ENCODE data around the gene ZNF618.

Gene ZNF618

DNA sequence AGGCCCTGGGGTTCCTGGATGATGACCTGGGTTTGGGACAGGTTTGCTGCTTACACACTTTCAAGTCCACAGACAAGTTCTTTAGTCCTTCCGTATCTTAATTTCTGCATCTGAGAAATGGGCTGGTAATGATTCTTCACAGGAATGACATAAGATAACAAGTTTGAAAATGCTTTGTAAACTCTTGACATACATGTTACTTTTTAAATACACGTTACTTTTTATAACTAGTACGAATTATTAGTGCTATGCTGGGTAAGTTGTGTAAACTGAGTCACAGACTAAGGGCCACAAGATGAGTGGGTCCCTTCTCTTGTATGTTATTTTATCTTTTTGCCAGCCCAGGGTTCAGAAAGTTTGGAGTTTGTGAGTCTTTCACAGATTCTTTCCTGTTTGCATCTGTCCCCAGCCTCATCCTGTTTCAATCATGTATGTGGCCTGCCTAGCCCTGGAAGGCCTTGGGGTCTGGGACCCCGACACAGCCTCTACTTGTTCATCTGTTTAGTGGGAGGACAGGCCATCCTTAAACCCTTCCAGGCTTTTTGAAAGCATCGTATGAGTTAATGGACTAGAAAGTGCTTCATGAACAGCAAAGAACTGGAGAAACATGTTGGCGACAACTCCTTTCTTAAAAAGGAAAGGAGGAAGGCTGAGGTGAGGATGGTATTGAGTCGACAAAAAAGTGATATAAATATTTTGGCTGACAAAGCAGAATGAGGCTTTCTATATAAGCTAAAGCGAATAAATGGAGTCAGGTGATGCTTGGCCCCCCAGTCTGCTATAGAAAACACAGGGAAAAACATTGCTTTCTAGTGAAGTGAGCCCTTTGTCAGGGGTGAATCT is 9.3 kb downstream of the ZNF618 start:
- no peak for DNase-seq

DNA sequence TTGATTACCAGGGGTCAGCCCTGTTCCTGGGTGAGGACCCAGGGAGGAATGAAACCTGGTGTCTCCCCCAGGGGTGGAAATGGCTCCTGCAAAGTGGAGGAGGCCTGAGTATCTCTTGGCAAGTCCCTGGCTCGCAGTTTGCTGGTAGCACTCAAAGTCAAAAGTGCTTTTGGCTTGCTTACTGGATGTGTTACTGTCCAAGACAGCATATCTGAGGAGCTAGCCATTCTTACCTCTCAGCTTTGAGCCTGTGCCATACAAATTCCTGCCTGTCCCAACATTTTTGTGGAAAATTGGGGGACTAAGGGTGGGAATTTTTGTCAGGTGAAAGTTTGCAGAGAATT is 9.9 kb downstream of the ZNF618 start:
- no peak for DNase-seq

DNA sequence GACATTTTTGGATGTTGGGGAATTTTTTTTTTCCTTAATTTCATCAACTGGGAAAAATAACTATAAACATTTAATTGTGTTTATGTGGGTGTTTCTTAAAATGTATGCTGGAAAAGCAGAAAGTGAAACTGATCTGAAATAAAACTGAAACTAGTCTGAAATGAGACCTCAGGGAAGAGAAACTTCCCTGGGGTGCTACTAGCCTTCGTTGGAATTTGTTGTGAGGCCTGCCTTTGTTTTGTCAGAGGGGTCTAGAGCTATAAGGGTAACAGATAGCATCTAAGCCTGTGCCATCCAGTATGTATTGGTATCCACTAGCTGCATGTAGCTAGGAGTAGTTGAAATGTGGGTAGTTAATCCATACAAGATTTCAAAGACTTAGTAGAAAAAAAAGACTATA is 10.4 kb downstream of the ZNF618 start:
- no peak for DNase-seq

DNA sequence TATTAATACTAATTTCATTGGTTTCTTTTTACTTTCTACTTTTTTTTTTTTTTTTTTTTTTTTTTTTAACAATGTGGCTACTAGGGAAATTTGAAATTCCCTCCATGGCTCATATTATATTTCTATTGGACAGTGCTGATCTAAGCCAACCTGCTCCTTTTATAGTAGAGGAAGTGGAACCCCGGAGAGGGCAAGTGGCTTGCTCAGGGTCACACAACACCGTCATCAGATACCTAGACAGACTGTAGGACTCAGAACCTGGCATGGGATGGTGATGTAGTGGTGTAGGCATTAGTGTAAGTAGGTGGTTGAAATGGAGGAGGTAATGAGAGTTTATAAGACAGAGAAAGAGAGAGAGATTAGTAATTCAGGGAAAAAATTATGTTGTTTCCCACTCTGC is 10.8 kb downstream of the ZNF618 start:
- no peak for DNase-seq

DNA sequence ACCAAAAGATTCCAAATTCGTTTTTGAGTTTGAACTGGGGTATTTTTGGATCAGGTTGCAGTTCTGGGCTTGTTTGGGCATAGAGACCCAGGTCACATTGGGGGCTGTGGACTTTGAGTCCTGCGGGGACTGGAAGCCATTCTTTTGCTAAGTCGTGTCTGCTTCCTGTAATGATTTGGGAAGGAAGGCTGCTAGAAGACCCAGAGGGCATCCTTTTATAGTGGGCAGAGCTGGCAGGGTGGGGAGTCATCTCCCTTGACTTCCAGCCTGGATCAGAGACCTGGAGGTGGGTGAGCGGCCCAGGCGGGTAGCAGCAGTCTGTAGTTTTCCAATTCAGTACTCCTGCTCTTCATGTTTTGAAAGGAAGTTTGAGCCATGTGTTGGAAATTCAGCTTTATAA is 11.3 kb downstream of the ZNF618 start:
- DNase-seq = no peak

DNA sequence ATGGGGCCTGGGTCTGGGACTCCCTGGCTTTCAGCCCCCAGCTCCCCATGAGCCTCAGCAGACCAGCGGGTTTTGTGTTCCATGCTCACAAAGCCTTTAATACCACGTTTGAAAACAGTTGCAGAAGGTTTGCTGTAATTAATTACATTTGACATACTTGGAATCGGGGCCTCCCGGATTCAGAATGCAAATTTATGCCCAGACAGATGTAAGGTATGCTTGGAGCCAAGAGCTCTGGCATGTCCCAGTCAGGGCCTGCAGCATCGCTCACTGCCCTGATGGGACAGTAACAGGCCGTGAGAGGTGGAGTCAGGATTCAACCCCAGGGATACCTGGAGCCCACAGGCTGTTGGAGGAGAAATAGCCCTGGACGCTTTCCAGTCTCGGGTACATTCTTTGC is 12.2 kb downstream of the ZNF618 start:
- DNase-seq = no peak

DNA sequence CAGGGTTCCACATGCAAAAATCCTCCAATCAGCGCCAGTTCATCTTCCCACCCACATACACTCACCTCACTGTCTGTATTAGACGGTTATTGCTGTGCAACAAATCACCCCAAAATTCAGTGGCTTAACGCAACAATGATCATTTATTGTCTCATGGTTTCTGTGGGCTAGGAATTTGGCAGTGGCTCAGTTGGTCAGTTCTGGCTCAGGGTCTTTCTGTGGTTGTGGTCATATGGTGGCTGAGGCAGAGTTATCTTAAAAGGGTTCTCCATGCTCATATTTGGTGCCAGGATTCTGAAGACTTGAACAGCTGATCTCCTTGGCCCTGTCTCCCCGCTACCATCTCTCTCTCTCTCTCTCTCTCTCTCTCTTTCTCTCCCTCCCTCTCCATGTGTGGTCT is 12.9 kb downstream of the ZNF618 start:
- DNase-seq = no peak

DNA sequence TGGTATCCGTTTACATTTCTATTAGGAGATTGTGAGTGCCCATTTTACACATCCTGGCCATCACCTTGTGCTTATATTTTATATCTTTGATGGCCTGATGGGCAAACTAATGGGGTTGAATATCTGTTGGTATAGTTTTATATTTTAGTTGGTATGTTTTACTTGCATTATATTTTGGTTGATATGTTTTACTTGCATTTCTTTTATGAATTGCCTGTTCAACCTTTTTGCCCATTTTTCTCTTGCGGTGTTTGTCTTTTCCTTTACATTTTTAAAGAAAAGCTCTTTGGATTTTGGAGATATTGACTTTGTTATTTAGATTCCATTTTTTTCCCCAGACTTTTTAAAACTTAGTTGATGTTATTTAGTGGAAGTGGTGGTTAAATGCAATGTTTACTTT is 14.6 kb downstream of the ZNF618 start:
- no peak for DNase-seq

DNA sequence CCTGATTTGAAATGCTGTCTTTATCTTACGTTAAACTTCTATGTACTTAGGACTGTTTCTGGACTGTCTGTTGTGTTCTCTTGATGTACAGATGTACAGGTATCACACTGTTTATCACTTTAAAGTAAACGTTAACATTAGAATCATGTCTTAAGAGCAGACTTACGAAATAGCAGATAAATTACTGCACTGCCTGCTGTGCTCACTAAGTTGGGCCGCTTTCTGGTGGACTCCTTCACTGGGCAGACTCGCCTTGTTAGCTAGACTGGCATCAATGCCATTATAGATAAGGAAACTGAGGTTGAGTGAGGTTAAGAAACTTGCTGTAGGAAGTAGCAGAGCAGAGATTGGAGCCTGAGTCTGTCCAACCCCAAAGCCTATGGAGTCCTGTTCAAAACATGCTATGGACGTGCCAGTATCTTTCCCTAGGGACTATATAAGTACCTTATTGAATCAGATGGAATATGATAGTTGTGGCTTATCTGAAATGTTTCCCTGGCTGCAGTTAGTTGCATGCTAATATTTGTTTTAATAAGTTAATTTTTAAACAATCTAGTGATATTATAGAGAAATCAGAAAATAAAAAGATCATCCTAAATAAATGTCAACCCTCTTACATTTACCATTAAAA is 16.9 kb downstream of the ZNF618 start:
- no peak for DNase-seq

DNA sequence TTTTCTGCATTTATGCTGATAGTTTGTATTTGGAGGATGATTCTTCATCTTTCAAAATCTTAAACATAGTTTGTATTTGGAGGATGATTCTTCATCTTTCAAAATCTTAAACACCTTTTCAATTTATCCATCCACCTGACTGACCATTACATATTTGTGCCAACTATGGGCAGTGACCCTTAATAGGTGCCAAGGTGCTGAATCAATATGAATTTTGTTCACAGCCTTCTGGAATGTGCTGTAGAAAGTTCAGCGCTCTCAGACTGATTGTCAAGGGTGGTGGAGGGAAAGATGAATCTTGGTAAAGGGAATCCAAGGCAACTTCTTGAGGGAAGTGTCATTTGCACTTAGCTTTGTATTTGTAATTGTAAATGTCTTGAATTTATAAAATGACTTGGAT is 18.1 kb downstream of the ZNF618 start:
- no peak for DNase-seq

DNA sequence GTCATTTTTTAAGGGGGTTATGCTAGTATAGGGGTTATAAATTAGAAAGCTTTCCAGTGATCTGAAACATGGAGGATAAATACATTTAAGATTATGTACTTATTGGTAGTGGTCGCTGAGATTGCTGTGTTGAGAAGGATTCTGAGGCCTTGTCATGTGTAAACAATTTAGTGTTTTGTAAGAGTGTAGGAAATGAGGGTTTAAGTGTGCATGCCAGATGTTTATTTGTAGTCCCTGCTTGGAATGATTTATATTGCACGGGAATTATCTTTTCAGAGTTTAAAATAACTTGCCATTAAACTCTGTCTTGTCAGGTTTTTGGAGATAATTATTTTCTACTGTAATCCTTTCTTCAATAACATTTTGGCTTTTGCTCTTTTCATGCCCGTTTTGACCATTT is 19.4 kb downstream of the ZNF618 start:
- no peak for DNase-seq

DNA sequence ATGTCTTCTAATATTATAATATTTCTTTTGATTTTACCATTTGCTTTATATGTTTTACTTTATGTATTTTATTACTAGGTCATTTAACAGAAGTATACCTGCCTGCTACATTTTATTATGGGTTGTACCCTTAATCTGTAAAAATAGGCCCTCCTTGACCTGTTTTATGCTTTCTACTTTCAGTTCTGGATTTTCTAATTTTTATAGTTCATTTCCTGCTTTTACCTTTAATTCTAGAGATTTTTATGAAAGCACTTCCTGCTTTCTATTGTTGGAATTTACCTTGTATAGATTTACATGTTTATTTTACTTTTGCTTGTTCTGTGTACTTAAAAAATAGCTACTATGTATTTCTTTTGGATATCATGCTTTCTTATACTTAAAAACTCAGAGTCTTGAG is 20.6 kb downstream of the ZNF618 start:
- no peak for DNase-seq

DNA sequence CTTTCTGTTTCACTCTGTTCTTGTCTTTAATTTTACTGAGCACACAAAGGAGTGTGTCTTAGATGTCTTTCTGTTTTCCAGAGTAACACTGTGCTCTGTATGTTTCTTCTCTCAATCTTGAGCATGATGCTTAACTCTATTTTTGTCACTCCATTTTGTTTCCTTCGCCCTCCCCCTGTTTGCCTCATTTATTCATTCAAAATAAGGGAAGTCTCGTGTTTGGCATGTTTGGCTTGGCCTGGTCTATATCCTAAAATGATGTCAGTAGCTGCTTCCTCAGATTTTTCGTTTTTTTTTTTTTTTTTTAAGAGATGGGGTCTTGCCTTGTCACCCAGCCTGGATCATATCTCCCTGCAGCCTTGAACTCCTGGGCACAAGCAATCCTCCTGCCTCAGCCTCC is 22.0 kb downstream of the ZNF618 start:
- no peak for DNase-seq

DNA sequence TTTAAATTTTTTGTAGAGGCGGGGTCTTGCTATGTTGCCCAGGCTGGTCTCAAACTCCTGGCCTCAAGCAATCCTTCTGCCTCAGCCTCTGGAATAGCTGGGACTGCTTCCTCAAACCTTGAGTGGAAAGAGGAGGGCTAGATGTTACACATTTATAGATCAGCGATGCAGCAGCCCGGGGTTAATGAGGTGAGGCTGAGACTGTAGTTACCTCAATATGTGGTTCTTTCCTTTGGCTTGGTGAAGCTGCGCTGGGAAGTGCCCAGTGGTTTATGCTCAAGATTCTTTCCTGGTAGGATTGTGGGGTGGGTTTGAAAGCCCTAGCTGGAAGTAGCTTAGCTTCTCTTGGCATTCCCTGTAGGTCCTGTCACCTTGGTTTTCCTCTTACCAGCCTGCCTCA is 22.5 kb downstream of the ZNF618 start:
- DNase-seq = no peak

DNA sequence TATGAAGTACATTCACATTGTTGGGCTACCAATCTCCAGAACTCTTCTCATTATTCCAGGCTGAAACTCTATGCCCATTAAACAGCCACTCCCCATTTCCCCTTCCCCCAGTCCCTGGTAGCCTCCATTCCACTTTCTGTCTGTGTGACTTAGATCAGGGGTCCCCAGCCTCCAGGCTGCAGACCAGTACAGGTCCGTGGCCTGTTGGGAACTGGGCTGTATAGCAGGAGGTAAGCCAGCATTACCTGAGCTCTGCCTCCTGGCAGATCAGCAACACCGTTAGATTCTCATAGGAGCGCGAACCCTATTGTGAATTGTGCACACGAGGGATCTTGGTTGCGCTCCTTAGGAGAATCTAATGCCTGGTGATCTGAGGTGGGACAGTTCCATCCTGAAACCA is 23.1 kb downstream of the ZNF618 start:
- DNase-seq = no peak

DNA sequence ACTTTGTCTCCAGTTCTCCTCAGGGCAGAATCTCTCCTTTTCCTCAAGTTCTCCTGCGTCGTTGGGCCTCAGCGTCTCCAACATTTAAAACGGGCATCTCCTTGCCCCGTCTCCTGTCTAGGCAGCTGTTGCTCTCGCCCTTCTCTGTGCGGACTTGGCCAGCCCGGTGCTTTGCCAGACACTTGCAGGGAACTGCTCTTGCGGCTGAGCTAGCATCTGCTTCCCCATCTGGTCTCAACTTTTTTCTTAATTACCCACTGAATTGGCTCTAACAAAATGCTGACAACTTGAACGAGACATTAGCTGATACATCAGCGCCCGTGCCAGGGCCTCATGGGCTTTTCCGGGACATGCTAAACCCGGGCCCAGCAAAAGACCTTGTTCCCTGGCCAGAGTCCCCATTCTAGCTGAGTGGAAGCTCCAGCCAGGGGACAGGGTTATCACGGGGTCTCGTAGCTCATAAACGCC is 25.1 kb downstream of the ZNF618 start:
- no peak for DNase-seq

DNA sequence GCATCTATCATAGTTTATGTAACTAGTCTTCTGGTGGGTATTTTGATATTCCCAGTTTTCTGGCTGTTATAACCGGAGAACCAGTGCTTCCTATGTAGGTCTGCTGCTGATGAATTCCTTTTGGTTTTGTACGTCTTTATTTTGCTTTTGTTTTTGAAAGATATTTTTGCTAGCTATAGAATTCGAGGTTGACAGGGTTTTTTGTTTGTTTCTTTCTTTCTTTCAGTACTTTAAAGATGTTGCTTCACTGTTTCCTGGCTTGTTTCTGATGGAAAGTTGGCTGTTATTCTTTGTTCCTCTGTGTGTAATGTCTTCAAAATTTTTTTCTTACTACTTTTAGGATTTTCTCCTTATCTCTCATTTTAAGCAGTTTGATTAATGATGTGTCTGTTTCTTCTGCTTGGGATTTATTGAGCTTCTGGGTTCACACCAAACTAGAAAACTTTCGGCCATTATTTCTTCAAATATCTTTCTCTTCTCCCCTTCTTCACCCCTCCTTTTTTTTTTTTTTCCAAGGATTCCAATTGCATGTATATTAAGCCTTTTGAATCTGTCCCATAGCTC is 27.5 kb downstream of the ZNF618 start:
- no peak for DNase-seq

DNA sequence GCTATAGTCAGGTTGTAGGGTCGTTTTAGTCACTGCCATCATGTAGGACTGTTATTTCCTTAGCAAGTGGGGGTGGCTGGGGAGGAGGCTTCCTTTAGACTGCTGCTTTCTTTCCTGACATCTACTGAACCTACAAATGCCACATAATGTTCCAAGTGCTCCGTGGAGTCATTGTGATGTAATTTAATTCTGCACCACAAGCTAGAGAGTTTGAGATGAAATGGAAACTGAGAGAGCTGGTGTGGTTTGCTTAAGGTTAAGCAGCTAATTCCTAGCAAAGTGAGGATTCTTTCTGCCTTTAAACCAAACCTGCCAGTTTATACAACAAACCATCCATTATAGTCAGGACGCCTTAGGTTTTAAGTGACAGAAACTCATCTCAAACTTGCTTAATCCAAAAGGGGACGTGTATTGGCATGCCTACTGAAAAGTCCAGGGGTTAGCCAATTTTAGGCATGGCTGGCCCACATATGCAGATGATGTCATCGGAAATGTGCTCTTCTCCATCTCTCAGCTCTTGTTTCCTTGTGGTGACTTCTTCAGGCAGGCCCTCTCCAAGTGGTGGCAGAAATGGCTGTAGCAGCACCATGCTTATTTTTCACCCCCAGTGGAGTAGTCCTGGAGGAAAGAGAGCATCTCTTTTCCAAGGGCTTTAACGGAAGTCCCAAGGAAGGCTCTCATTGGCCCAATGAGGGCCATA is 30.5 kb downstream of the ZNF618 start:
- no peak for DNase-seq

DNA sequence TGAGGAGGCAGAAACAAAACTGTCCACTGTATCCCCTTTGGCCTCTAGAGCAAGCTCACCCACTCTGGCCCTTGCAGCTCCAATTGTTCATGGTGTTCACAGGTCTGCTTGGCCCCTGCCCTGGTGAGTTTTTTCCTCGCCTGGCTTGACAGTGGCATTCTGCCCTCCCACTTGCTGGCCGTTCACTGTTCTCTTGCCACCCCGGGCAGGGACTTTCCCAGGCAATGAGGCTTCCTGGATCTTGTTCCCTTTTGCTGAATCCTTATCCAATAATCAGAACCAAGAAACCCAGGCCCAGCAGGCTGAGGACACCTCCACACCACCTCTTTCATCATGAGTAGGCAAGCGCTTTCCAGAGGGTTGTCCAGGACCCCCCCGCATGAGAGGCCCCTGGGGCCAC is 31.2 kb downstream of the ZNF618 start:
- no peak for DNase-seq

DNA sequence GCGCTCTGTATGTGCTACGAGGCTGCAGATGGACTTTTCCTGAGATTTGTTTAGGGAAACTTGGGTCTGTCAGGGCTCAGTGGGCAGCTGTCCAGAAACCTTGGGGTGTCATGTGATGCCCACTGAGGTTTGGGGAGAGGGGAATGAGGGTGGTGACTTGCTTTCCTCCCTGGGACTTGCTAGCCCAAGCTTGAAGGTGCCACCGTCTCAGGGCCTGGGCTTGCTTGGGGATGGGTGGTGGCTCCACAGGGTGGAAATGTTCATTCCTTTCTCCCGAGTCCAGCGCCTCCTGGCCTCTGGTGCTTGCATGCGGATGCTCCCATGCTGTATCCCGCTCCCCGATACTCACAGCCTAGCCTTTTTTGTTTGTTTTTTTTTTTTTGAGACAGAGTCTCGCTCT is 33.3 kb downstream of the ZNF618 start:
- no peak for DNase-seq

DNA sequence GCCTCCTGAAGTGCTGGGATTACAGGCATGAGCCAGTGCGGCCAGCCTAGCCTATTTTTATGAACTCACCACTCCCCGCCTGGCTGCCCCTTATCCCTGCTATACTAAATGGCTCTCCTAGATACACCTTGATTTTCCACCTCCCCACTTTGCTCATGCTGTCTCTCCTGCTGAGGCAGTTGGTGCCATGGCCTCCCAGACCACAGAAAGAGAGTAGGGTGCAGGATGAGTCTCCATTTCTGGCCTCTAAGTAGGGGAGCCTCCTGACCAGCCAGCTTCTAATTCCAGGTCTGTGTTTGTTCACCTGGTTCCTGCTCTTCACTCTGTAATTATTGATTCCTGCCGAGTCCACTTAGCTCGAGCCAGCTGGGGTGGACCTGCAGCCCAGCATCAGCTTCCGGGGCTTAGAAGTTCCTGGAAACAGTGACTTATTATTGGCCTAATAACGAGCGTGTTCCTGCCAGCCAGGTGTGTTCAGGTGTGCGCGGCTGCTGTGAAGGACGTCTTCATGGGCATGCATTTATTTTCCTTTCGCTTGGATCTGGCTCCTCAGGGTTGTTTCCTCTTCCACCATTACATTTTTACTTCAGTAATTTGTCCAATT is 34.0 kb downstream of the ZNF618 start:
- peak in 2 of 3 experiments; percentile 89 to 98 for DNase-seq

DNA sequence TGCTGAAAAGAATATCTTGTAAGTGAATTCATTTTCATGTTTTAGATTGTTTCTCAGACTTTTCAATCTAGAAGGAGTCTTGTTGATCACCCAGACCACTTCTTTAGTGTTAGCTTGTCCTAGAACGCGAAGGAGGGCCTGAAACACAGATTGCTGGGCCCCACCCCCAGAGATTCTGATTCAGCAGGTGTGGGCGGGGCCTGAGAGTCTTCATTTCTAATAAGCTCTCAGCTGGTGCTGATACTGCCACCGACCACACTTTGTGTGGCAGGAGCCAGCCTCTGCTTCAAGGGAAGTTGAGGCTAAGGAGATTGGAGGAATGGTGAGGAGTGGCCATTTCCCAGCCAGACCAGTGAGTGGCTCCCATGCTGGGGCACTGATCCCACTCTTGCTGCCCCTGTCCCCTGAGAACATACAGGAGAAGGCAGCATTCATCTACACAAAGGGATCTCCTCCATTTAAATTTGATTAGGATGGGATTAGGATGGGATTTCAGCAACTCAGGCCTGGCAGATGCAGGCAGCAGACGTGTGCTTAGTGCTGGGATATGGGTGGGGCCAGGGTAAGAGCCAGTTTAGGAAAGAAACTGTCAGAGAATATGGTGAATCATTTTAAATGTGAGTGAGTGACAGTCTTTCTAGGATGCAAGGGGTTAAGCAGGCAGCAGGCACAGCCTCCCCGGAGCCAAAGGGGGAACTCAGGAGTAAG is 35.9 kb downstream of the ZNF618 start:
- DNase-seq = no peak

DNA sequence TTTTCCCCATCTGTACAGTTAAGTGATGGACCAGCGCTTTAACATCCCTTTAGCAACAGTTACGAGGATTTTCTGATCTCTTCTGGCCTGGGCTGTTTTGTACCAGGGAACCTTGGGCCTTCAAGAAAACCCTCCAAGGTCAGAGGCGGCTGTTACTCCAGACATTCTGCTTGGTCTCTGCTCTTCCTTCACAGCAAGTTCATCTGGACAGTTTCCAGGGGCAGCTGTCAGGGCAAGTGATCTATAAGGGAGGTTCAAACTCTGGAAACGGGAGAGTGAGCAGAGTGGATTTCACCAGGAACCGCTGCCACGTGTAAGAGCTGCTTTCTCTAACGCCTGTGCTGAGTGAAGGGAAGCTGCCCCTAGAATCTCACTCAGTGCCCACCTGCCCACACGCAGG is 36.7 kb downstream of the ZNF618 start:
- no peak for DNase-seq

Data from NCI-H1417 (cell line).